NCI-H187 (cell line): ENCODE data around the gene SKAP2.
A peak's percentile ranks its signal among the peaks of the same experiment; 100 is the strongest.

ENCODE experiments used
- DNase-seq, 2 experiments: peaks; one replicate each; lab custom pipeline; 2025; lab: John Stamatoyannopoulos, UW

The SKAP2 gene

GRCh38 chr7:26636808-26637207 is 227.6 kb downstream of the SKAP2 start:
- DNase-seq, result no peak

GRCh38 chr7:26633557-26633956 is 230.8 kb downstream of the SKAP2 start:
- DNase-seq, result no peak

GRCh38 chr7:26631601-26632000 is 232.8 kb downstream of the SKAP2 start:
- no peak for DNase-seq

GRCh38 chr7:26630941-26631580 is 233.3 kb downstream of the SKAP2 start:
- DNase-seq, result no peak

- DNase-seq, result no peak
Measured at GRCh38 chr7:26630361-26630760, 234.0 kb downstream of the SKAP2 start.

- DNase-seq, result no peak
Measured at GRCh38 chr7:26629696-26630095, 234.7 kb downstream of the SKAP2 start.

GRCh38 chr7:26627891-26628341 is 236.5 kb downstream of the SKAP2 start:
- peak; percentile 58 to 81 for DNase-seq

- DNase-seq, result no peak
Measured at GRCh38 chr7:26627221-26627620, 237.2 kb downstream of the SKAP2 start.

- no peak for DNase-seq
Measured at GRCh38 chr7:26626687-26627086, 237.7 kb downstream of the SKAP2 start.

- DNase-seq, result no peak
Measured at GRCh38 chr7:26626156-26626555, 238.2 kb downstream of the SKAP2 start.

GRCh38 chr7:26625286-26625685 is 239.1 kb downstream of the SKAP2 start:
- DNase-seq, result no peak

- DNase-seq, result no peak
Measured at GRCh38 chr7:26624839-26625238, 239.6 kb downstream of the SKAP2 start.

GRCh38 chr7:26624431-26624830 is 240.0 kb downstream of the SKAP2 start:
- DNase-seq, result no peak

- DNase-seq, result no peak
Measured at GRCh38 chr7:26620352-26620751, 244.0 kb downstream of the SKAP2 start.

GRCh38 chr7:26619348-26619984 is 244.9 kb downstream of the SKAP2 start:
- no peak for DNase-seq

GRCh38 chr7:26618898-26619297 is 245.5 kb downstream of the SKAP2 start:
- DNase-seq, result peak; percentile 41 to 44

GRCh38 chr7:26618449-26618848 is 245.9 kb downstream of the SKAP2 start:
- peak in 1 of 2 experiments; percentile 41 for DNase-seq
